K562 (cell line): ENCODE data around the gene LRRC27. TPM values are rescaled to one million over a fixed set of nuclear protein-coding genes. Genes with fewer than 3 reads are reported as not detected.

Experiments used
- ATAC-seq: fragments of 200-7000 bp; cut with Tn5 transposase; 3 replicates; pipeline ENCODE4 v1.9.1; 2020; ENCODE audit warnings: moderate library complexity
- BruUV-seq: library from RNA; stranded (reverse); fragments of 400-500 nt; replicated peaks from 2 replicates; lab custom pipeline; 2021; lab: Mats Ljungman, UMichigan
- CTCF ChIA-PET: fragments of 300-600 bp; formaldehyde crosslinking; extraction: SDS; loops from one replicate; lab custom pipeline; 2021; ENCODE audit warnings: low intra/inter-chr PET ratio; lab: Yijun Ruan, JAX
- POLR2A ChIA-PET: fragments of 300-600, 350-650 bp; sonication (Branson Sonifier 250); formaldehyde crosslinking; extraction: SDS; loops from one replicate; lab custom pipeline; 2021; ENCODE audit warnings: antibody characterized with exemption, inconsistent platforms; lab: Yijun Ruan, JAX
- DNase-seq, 4 experiments: peaks; one replicate each; pipeline versions ENCODE4 v3.0.0 to v3.0.0-alpha.2; 2011 to 2018; ENCODE audit warnings: low spot score in 3 of 4, mixed read lengths in 3 of 4; ENCODE audit errors: extremely low read depth in 1 of 4
- FAIRE-seq: peaks from 2 replicates; lab custom pipeline; 2011; peaks lifted over from hg19 to GRCh38; lab: Jason Lieb, UNC
- H2AFZ ChIP-seq: 2 replicates; pipeline ENCODE4 v1.6.0; 2011; ENCODE audit warnings: low read depth, low read length, control low read depth, inconsistent platforms
- H3K27ac ChIP-seq: fragments of 200-600 bp; 3 replicates; pipeline ENCODE4 v1.8.0; 2011; ENCODE audit warnings: low read depth, mild to moderate bottlenecking, control low read depth, inconsistent platforms, low read length, moderate library complexity, mixed read lengths; ENCODE audit errors: extremely low read depth
- H3K27me3 ChIP-seq, 2 experiments: fragments of 300-600 bp in 1 of 2; 2 replicates in 1 of 2; 3 replicates in 1 of 2; pipeline versions ENCODE4 v1.6.0 to v1.8.0; 2011; ENCODE audit warnings: inconsistent platforms in 2 of 2, low read length in 2 of 2, mild to moderate bottlenecking in 1 of 2, mixed read lengths in 1 of 2, moderate library complexity in 1 of 2; ENCODE audit not compliant: control insufficient read depth in 2 of 2, insufficient read depth in 2 of 2
- H3K36me3 ChIP-seq: fragments of 300-600 bp; 3 replicates; pipeline ENCODE4 v1.8.0; 2011; ENCODE audit warnings: mild to moderate bottlenecking, low read length, inconsistent platforms; ENCODE audit not compliant: control insufficient read depth, insufficient read depth
- H3K4me1 ChIP-seq, 2 experiments: fragments of 200-600 bp in 1 of 2; replicated peaks in 1 of 2; 2 replicates in 1 of 2; 3 replicates in 1 of 2; pipeline versions ENCODE4 v1.5.1 to v1.8.0; 2011; ENCODE audit warnings: inconsistent platforms in 2 of 2, low read length in 2 of 2, mild to moderate bottlenecking in 1 of 2, mixed read lengths in 1 of 2, moderate library complexity in 1 of 2; ENCODE audit not compliant: control insufficient read depth in 2 of 2, insufficient read depth in 2 of 2
- H3K4me2 ChIP-seq: 2 replicates; pipeline ENCODE4 v1.6.1; 2011; ENCODE audit warnings: low read length, control low read depth, inconsistent platforms, mixed read lengths; ENCODE audit not compliant: insufficient read depth
- H3K4me3 ChIP-seq: fragments of 200-600 bp; sonication (generic), shearing (Covaris generic); 2 replicates; pipeline ENCODE4 v1.5.1; 2016; ENCODE audit warnings: control low read depth, inconsistent platforms
- H3K79me2 ChIP-seq: fragments of 200-600 bp; 3 replicates; pipeline ENCODE4 v1.8.0; 2011; ENCODE audit warnings: low read length, inconsistent platforms; ENCODE audit not compliant: control insufficient read depth, insufficient read depth
- H3K9ac ChIP-seq, 2 experiments: 2 replicates each; pipeline versions ENCODE4 v1.6.0 to v1.6.1; 2011; ENCODE audit warnings: low read depth in 2 of 2, low read length in 2 of 2, control low read depth in 1 of 2, inconsistent platforms in 1 of 2, mild to moderate bottlenecking in 1 of 2, mixed read lengths in 1 of 2; ENCODE audit not compliant: insufficient read depth in 1 of 2
- H3K9me1 ChIP-seq: one replicate; pipeline ENCODE4 v1.6.0; 2011; ENCODE audit warnings: inconsistent platforms, mild to moderate bottlenecking, low read length, moderate library complexity; ENCODE audit not compliant: control insufficient read depth, insufficient read depth
- H3K9me3 ChIP-seq: replicated peaks from 2 replicates; pipeline ENCODE4 v1.5.1; 2011; ENCODE audit warnings: low read depth, low read length, inconsistent platforms; ENCODE audit not compliant: control insufficient read depth, insufficient read depth
- H4K20me1 ChIP-seq: replicated peaks from 2 replicates; pipeline ENCODE4 v1.6.1; 2011; ENCODE audit warnings: low read length, inconsistent platforms, mixed read lengths; ENCODE audit not compliant: control insufficient read depth, insufficient read depth
- ARID2 ChIP-seq: fragments of 450-650 bp; IDR thresholded peaks from 2 replicates; pipeline ENCODE4 v1.6.1; 2017; ENCODE audit warnings: antibody characterized with exemption, mild to moderate bottlenecking
- CAMTA2 ChIP-seq: fragments of 250-450 bp; sonication (Bioruptor Pico); conservative IDR thresholded peaks from 2 replicates; pipeline ENCODE4 v1.5.1; 2022
- ELF2 ChIP-seq: fragments of 250-450 bp; sonication (Bioruptor Pico); IDR thresholded peaks from 2 replicates; pipeline ENCODE4 v1.5.0; 2021; ENCODE audit warnings: mild to moderate bottlenecking
- FOXJ3 ChIP-seq: sonication (generic); formaldehyde crosslinking; IDR thresholded peaks from 2 replicates; pipeline ENCODE4 v1.4.0; 2020; ENCODE audit warnings: mild to moderate bottlenecking, missing genetic modification reagents
- GABPB1 ChIP-seq: sonication (generic); formaldehyde crosslinking; IDR thresholded peaks from 2 replicates; pipeline ENCODE4 v1.8.0; 2022; ENCODE audit warnings: mild to moderate bottlenecking, missing genetic modification reagents
- HOXB6 ChIP-seq: fragments of 250-450 bp; sonication (Bioruptor Pico); IDR thresholded peaks from 2 replicates; pipeline ENCODE4 v1.5.1; 2022; ENCODE audit warnings: mild to moderate bottlenecking, borderline replicate concordance
- MCM2 ChIP-seq: fragments of 450-650 bp; IDR thresholded peaks from 2 replicates; pipeline ENCODE4 v1.6.1; 2017; ENCODE audit warnings: low read depth, mild to moderate bottlenecking
- SRSF9 ChIP-seq: fragments of 200-400 bp; formaldehyde crosslinking; IDR thresholded peaks from 2 replicates; pipeline ENCODE4 v1.6.1; 2017; ENCODE audit warnings: low read depth, low read length, borderline replicate concordance
- TARDBP ChIP-seq: fragments of 450-650 bp; IDR thresholded peaks from 2 replicates; pipeline ENCODE4 v1.6.1; 2016
- ZNF398 ChIP-seq: fragments of 250-450 bp; sonication (Bioruptor Pico); IDR thresholded peaks from 2 replicates; pipeline ENCODE4 v1.8.0; 2021; ENCODE audit warnings: moderate library complexity, mild to moderate bottlenecking, inconsistent platforms
- WGBS: fragments of 100-300 bp; shearing (Covaris generic); methylation state at CpG from one replicate; pipeline ENCODE4 v1.1.6; 2016; ENCODE audit warnings: low coverage, mixed read lengths; ENCODE audit not compliant: insufficient coverage; ENCODE audit errors: missing lambda C conversion rate; 5-methylcytosine and 5-hydroxymethylcytosine counted together
- in situ Hi-C: fragments of 300-500 bp; cut with MboI; formaldehyde crosslinking; loops from 4 replicates; pipeline ENCODE4 v1.15.0; 2018; ENCODE audit warnings: inconsistent platforms, mixed read lengths
- intact Hi-C: fragments of 100-400 bp; cut with micrococcal nuclease; formaldehyde crosslinking; loops from 2 replicates; pipeline ENCODE4 v1.14.2; 2022
- polyA plus RNA-seq, 8 experiments: library from polyadenylated mRNA; depleted of rRNA in 4 of 8; stranded (reverse) in 5 of 8; unstranded in 3 of 8; fragments of >200 nt; fragmentation: Nextera tagmentation in 2 of 8; fragmentation: Illumina TruSeq in 1 of 8; extraction: Ambion mirVana in 2 of 8; extraction: Trizol in 1 of 8; gene quantifications; 2 replicates each; pipeline versions ENCODE4 v1.2.1 to v1.2.3, GENCODE V29; 2011 to 2014; ENCODE audit warnings: inconsistent platforms in 1 of 8, missing spikeins in 1 of 8
- total RNA-seq, 7 experiments: library from RNA; depleted of rRNA in 6 of 7; stranded (reverse); fragments of >200 nt in 6 of 7; fragmentation: Illumina TruSeq in 2 of 7; extraction: Trizol in 2 of 7; gene quantifications; 2 replicates each; pipeline versions ENCODE4 v1.2.1 to v1.2.3, GENCODE V29; 2011 to 2021; ENCODE audit warnings: low replicate concordance in 1 of 7
- TF ChIP-seq, protein P1 (sequence below): fragments of 250-450 bp; sonication (Bioruptor Pico); IDR thresholded peaks from 2 replicates; pipeline ENCODE4 v1.5.0; 2020; ENCODE audit warnings: mild to moderate bottlenecking, borderline replicate concordance
- TF ChIP-seq, protein P2 (sequence below): fragments of 450-650 bp; IDR thresholded peaks from 2 replicates; pipeline ENCODE4 v1.6.1; 2016; ENCODE audit warnings: borderline replicate concordance

LRRC27 gene
- total and polyA plus RNA-seq, 9 of the 15 experiments (the other 6 are each of a cell fraction or from before 2014, with no cell fraction given) = 0.10 to 2.7 (median 1.4) TPM

- ChIA-PET CTCF (interaction anchor here (0.6 kb wide), 1 partner anchor 37 kb away, joined by 3 read pairs; no protein-coding TSS in a partner anchor), POLR2A (interaction anchor here (0.6 kb wide), 1 partner anchor 43 kb away, joined by 4 read pairs; no protein-coding TSS in a partner anchor)
- no peaks in the 10 kb centered on the region; the same call in 2 of the 3 replicates for H3K36me3 ChIP-seq
- H3K79me2 ChIP-seq = peaks cover 12% of the 10 kb centered on the region; the same call in 2 of the 3 replicates
- no peaks in the 10 kb centered on the region for H3K27me3 ChIP-seq
- no peaks in the 10 kb centered on the region for H3K9me1 ChIP-seq
- FAIRE-seq (no peak), ATAC-seq (no peak), DNase-seq (no peak)
- no peak overlapping the region for H3K27ac ChIP-seq
- intact Hi-C loops (loop anchor here (5.0 kb wide), 1 partner anchor 243 kb away; no protein-coding TSS in a partner anchor), in situ Hi-C loops (loop anchor here (5.0 kb wide), 1 partner anchor 58 kb away; no protein-coding TSS in a partner anchor)
- H3K4me2 ChIP-seq = no peak overlapping the region
- peaks cover 5 to 57% of the 10 kb centered on the region in 2 experiments; a peak in 3 of 5 replicates for H3K4me1 ChIP-seq
- H2AFZ ChIP-seq = no peak overlapping the region
- no peak overlapping the region for H3K4me3 ChIP-seq
- 39% methylated on average over 11 of the region's 13 CpGs for WGBS
- no peaks in the 10 kb centered on the region for H4K20me1 ChIP-seq
- H3K9ac ChIP-seq = 0 out of 4 replicates have a peak overlapping the region, but pooled peaks of 1 of the 2 experiments have one; percentile 19
- no peaks in the 10 kb centered on the region for H3K9me3 ChIP-seq
- BruUV-seq = no TSS peak
- TF ChIP-seq, protein P1, sequence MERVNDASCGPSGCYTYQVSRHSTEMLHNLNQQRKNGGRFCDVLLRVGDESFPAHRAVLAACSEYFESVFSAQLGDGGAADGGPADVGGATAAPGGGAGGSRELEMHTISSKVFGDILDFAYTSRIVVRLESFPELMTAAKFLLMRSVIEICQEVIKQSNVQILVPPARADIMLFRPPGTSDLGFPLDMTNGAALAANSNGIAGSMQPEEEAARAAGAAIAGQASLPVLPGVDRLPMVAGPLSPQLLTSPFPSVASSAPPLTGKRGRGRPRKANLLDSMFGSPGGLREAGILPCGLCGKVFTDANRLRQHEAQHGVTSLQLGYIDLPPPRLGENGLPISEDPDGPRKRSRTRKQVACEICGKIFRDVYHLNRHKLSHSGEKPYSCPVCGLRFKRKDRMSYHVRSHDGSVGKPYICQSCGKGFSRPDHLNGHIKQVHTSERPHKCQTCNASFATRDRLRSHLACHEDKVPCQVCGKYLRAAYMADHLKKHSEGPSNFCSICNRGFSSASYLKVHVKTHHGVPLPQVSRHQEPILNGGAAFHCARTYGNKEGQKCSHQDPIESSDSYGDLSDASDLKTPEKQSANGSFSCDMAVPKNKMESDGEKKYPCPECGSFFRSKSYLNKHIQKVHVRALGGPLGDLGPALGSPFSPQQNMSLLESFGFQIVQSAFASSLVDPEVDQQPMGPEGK (CRISPR knock-in tag) = no peak
- TF ChIP-seq TARDBP (no peak), MCM2 (no peak), ARID2 (no peak), HOXB6 (CRISPR knock-in tag) (no peak), FOXJ3 (CRISPR knock-in tag) (no peak), ZNF398 (CRISPR knock-in tag) (no peak), ELF2 (CRISPR knock-in tag) (no peak), GABPB1 (no peak), SRSF9 (no peak), CAMTA2 (CRISPR knock-in tag) (no peak)
- TF ChIP-seq, protein P2, sequence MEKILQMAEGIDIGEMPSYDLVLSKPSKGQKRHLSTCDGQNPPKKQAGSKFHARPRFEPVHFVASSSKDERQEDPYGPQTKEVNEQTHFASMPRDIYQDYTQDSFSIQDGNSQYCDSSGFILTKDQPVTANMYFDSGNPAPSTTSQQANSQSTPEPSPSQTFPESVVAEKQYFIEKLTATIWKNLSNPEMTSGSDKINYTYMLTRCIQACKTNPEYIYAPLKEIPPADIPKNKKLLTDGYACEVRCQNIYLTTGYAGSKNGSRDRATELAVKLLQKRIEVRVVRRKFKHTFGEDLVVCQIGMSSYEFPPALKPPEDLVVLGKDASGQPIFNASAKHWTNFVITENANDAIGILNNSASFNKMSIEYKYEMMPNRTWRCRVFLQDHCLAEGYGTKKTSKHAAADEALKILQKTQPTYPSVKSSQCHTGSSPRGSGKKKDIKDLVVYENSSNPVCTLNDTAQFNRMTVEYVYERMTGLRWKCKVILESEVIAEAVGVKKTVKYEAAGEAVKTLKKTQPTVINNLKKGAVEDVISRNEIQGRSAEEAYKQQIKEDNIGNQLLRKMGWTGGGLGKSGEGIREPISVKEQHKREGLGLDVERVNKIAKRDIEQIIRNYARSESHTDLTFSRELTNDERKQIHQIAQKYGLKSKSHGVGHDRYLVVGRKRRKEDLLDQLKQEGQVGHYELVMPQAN = no peak
Measured at GRCh38 chr10:132394201-132394811, 62.3 kb downstream of the LRRC27 start.
